ENCODE results near the gene TIMP1.
A peak's percentile ranks its signal among the peaks of the same experiment; 100 is the strongest.

Gene TIMP1

DNA sequence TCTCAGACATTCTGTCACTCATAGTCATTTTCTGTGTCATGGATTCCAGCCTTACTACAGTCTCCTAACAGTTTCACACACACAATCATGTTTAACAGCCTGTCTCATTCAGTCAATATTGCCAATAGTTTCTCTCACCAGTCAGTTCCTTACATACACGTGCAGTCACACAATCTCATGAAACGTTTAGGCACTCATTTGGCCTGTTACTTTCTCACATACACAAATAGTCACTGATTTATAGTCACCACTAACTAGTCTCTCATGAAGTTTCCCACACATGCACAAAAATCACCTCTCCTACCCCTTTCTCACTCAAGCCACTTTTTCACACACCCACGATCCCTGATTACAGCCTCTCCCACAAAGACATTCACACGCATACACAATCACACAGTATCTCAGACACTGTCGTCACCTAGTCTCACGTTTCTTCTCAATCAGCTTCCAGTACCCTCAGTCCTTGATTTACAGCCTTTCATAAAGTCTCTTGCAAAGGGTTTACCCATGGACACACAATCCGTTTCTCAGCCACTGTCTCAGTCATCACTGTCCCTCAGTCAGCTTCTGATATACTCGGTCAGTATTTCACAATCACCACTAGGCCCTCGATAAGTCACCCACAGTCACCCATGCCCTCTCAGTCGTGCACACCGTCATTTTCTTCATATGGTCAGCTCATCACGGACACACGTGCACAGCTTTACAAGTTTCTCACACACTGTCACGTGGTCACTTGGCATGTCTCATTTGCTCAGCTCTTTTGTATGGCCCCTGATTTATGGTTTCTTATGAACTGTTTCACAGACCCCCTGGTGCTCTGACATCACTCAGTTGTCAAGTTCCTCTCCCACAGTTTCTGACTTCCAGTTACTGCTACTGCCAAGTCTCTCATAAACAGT, 51.7 kb downstream of the TIMP1 start:
- no peak overlapping the region for H3K27ac ChIP-seq (ENCODE audit: extremely low read depth, low read depth, low read length)
- ChIA-PET POLR2A (no interaction called here), CTCF (no interaction called here)
- H3K9me3 ChIP-seq (ENCODE audit: control insufficient read depth, insufficient read depth, low read depth, low read length) = no peaks in the 10 kb centered on the region
- no peaks in the 10 kb centered on the region for H3K4me1 ChIP-seq (ENCODE audit: control insufficient read depth, insufficient read depth, low read length)
- H3K36me3 ChIP-seq (ENCODE audit: control insufficient read depth in 2 of 2, insufficient read depth in 1 of 2, low read length in 2 of 2) = peaks cover 0 to 42% of the 10 kb centered on the region in 2 experiments; a peak in 2 of 3 replicates
- no peak overlapping the region for H3K4me3 ChIP-seq (ENCODE audit: low read depth, low read length)
- TF ChIP-seq, protein P1, sequence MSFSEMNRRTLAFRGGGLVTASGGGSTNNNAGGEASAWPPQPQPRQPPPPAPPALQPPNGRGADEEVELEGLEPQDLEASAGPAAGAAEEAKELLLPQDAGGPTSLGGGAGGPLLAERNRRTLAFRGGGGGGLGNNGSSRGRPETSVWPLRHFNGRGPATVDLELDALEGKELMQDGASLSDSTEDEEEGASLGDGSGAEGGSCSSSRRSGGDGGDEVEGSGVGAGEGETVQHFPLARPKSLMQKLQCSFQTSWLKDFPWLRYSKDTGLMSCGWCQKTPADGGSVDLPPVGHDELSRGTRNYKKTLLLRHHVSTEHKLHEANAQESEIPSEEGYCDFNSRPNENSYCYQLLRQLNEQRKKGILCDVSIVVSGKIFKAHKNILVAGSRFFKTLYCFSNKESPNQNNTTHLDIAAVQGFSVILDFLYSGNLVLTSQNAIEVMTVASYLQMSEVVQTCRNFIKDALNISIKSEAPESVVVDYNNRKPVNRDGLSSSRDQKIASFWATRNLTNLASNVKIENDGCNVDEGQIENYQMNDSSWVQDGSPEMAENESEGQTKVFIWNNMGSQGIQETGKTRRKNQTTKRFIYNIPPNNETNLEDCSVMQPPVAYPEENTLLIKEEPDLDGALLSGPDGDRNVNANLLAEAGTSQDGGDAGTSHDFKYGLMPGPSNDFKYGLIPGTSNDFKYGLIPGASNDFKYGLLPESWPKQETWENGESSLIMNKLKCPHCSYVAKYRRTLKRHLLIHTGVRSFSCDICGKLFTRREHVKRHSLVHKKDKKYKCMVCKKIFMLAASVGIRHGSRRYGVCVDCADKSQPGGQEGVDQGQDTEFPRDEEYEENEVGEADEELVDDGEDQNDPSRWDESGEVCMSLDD (tag by site-specific recombination; IDR thresholded peaks at IDR 0.05) = no peak
- no peak for TF ChIP-seq HOXD13 (CRISPR knock-in tag; IDR thresholded peaks at IDR 0.05; ENCODE audit: borderline replicate concordance)
- TF ChIP-seq FEZF1 (tag by site-specific recombination; IDR thresholded peaks at IDR 0.05) = peak; percentile 22
- TF ChIP-seq MZF1 (tag by site-specific recombination; IDR thresholded peaks at IDR 0.05; ENCODE audit: borderline replicate concordance) = no peak
- TF ChIP-seq ZNF132 (tag by site-specific recombination; IDR thresholded peaks at IDR 0.05; ENCODE audit: borderline replicate concordance) = no peak
- TF ChIP-seq, protein P2, sequence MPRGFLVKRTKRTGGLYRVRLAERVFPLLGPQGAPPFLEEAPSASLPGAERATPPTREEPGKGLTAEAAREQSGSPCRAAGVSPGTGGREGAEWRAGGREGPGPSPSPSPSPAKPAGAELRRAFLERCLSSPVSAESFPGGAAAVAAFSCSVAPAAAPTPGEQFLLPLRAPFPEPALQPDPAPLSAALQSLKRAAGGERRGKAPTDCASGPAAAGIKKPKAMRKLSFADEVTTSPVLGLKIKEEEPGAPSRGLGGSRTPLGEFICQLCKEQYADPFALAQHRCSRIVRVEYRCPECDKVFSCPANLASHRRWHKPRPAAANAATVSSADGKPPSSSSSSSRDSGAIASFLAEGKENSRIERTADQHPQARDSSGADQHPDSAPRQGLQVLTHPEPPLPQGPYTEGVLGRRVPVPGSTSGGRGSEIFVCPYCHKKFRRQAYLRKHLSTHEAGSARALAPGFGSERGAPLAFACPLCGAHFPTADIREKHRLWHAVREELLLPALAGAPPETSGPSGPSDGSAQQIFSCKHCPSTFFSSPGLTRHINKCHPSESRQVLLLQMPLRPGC (tag by site-specific recombination; IDR thresholded peaks at IDR 0.05) = no peak
- TF ChIP-seq, protein P3, sequence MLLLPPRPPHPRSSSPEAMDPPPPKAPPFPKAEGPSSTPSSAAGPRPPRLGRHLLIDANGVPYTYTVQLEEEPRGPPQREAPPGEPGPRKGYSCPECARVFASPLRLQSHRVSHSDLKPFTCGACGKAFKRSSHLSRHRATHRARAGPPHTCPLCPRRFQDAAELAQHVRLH (tag by site-specific recombination; IDR thresholded peaks at IDR 0.05) = no peak
- no peak; the same call in 1 of the 2 replicates for TF ChIP-seq ZNF600 (tag by site-specific recombination; IDR thresholded peaks at IDR 0.05)
- no peak for TF ChIP-seq ZNF514 (tag by site-specific recombination; IDR thresholded peaks at IDR 0.05)
- TF ChIP-seq, protein P4, sequence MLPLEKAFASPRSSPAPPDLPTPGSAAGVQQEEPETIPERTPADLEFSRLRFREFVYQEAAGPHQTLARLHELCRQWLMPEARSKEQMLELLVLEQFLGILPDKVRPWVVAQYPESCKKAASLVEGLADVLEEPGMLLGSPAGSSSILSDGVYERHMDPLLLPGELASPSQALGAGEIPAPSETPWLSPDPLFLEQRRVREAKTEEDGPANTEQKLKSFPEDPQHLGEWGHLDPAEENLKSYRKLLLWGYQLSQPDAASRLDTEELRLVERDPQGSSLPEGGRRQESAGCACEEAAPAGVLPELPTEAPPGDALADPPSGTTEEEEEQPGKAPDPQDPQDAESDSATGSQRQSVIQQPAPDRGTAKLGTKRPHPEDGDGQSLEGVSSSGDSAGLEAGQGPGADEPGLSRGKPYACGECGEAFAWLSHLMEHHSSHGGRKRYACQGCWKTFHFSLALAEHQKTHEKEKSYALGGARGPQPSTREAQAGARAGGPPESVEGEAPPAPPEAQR (tag by site-specific recombination; IDR thresholded peaks at IDR 0.05) = no peak
- TF ChIP-seq, protein P5, sequence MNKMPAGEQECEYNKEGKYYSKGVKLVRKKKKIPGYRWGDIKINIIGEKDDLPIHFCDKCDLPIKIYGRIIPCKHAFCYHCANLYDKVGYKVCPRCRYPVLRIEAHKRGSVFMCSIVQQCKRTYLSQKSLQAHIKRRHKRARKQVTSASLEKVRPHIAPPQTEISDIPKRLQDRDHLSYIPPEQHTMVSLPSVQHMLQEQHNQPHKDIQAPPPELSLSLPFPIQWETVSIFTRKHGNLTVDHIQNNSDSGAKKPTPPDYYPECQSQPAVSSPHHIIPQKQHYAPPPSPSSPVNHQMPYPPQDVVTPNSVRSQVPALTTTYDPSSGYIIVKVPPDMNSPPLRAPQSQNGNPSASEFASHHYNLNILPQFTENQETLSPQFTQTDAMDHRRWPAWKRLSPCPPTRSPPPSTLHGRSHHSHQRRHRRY (tag by site-specific recombination; IDR thresholded peaks at IDR 0.05) = no peak
- TF ChIP-seq ZNF202 (tag by site-specific recombination; IDR thresholded peaks at IDR 0.05; ENCODE audit: borderline replicate concordance) = no peak
- TF ChIP-seq ZNF112 (tag by site-specific recombination; IDR thresholded peaks at IDR 0.05) = no peak
- TF ChIP-seq ZFP37 (tag by site-specific recombination; IDR thresholded peaks at IDR 0.05) = no peak
- TF ChIP-seq ZBTB17 (tag by site-specific recombination; IDR thresholded peaks at IDR 0.05) = 0 out of 2 replicates have a peak, but pooled peaks have one; percentile 20
- TF ChIP-seq ZNF302 (tag by site-specific recombination; IDR thresholded peaks at IDR 0.05; ENCODE audit: low read depth) = no peak
- no peak for TF ChIP-seq KLF10 (tag by site-specific recombination; IDR thresholded peaks at IDR 0.05)
- no peak for TF ChIP-seq ZNF266 (tag by site-specific recombination; IDR thresholded peaks at IDR 0.05; ENCODE audit: low read depth)
- TF ChIP-seq ZNF169 (tag by site-specific recombination; IDR thresholded peaks at IDR 0.05) = no peak
- TF ChIP-seq, protein P6, sequence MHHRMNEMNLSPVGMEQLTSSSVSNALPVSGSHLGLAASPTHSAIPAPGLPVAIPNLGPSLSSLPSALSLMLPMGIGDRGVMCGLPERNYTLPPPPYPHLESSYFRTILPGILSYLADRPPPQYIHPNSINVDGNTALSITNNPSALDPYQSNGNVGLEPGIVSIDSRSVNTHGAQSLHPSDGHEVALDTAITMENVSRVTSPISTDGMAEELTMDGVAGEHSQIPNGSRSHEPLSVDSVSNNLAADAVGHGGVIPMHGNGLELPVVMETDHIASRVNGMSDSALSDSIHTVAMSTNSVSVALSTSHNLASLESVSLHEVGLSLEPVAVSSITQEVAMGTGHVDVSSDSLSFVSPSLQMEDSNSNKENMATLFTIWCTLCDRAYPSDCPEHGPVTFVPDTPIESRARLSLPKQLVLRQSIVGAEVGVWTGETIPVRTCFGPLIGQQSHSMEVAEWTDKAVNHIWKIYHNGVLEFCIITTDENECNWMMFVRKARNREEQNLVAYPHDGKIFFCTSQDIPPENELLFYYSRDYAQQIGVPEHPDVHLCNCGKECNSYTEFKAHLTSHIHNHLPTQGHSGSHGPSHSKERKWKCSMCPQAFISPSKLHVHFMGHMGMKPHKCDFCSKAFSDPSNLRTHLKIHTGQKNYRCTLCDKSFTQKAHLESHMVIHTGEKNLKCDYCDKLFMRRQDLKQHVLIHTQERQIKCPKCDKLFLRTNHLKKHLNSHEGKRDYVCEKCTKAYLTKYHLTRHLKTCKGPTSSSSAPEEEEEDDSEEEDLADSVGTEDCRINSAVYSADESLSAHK (tag by site-specific recombination; IDR thresholded peaks at IDR 0.05) = peak; percentile 75
- TF ChIP-seq, protein P7, sequence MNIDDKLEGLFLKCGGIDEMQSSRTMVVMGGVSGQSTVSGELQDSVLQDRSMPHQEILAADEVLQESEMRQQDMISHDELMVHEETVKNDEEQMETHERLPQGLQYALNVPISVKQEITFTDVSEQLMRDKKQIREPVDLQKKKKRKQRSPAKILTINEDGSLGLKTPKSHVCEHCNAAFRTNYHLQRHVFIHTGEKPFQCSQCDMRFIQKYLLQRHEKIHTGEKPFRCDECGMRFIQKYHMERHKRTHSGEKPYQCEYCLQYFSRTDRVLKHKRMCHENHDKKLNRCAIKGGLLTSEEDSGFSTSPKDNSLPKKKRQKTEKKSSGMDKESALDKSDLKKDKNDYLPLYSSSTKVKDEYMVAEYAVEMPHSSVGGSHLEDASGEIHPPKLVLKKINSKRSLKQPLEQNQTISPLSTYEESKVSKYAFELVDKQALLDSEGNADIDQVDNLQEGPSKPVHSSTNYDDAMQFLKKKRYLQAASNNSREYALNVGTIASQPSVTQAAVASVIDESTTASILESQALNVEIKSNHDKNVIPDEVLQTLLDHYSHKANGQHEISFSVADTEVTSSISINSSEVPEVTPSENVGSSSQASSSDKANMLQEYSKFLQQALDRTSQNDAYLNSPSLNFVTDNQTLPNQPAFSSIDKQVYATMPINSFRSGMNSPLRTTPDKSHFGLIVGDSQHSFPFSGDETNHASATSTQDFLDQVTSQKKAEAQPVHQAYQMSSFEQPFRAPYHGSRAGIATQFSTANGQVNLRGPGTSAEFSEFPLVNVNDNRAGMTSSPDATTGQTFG (tag by site-specific recombination; IDR thresholded peaks at IDR 0.05; ENCODE audit: borderline replicate concordance) = no peak
- TF ChIP-seq, protein P8, sequence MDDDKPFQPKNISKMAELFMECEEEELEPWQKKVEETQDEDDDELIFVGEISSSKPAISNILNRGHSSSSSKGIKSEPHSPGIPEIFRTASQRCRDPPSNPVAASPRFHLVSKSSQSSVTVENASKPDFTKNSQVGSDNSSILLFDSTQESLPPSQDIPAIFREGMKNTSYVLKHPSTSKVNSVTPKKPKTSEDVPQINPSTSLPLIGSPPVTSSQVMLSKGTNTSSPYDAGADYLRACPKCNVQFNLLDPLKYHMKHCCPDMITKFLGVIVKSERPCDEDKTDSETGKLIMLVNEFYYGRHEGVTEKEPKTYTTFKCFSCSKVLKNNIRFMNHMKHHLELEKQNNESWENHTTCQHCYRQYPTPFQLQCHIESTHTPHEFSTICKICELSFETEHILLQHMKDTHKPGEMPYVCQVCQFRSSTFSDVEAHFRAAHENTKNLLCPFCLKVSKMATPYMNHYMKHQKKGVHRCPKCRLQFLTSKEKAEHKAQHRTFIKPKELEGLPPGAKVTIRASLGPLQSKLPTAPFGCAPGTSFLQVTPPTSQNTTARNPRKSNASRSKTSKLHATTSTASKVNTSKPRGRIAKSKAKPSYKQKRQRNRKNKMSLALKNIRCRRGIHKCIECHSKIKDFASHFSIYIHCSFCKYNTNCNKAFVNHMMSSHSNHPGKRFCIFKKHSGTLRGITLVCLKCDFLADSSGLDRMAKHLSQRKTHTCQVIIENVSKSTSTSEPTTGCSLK (tag by site-specific recombination; IDR thresholded peaks at IDR 0.05) = no peak
